IMR-90 (cell line): ENCODE data around the gene SLC22A12.

Experiments used
- BHLHE40 ChIP-seq: fragments of 150-350 bp; IDR thresholded peaks from 2 replicates; pipeline ENCODE4 v1.6.1; 2016; ENCODE audit warnings: mild to moderate bottlenecking, low read depth, low read length
- CEBPB ChIP-seq: IDR thresholded peaks from 2 replicates; pipeline ENCODE4 v1.6.1; 2012; ENCODE audit warnings: low read depth, low read length, improper control_type of control experiment
- CTCF ChIP-seq: conservative IDR thresholded peaks from 2 replicates; pipeline ENCODE4 v1.5.1; 2012; ENCODE audit warnings: mild to moderate bottlenecking, low read depth, low read length, improper control_type of control experiment
- ELK1 ChIP-seq: fragments of 150-350 bp; IDR thresholded peaks from 2 replicates; pipeline ENCODE4 v1.6.1; 2016; ENCODE audit warnings: low read depth, mild to moderate bottlenecking, low read length, moderate library complexity, borderline replicate concordance
- FOS ChIP-seq: fragments of 150-350 bp; IDR thresholded peaks from 2 replicates; pipeline ENCODE4 v1.6.1; 2016; ENCODE audit warnings: low read depth, low read length
- MAFK ChIP-seq: IDR thresholded peaks from 2 replicates; pipeline ENCODE4 v1.6.1; 2012; ENCODE audit warnings: low read depth, low read length, improper control_type of control experiment
- MAZ ChIP-seq: IDR thresholded peaks from 2 replicates; pipeline ENCODE4 v1.6.1; 2012; ENCODE audit warnings: low read depth, mild to moderate bottlenecking, low read length, improper control_type of control experiment, moderate library complexity, borderline replicate concordance
- MXI1 ChIP-seq: IDR thresholded peaks from 2 replicates; pipeline ENCODE4 v1.6.1; 2012; ENCODE audit warnings: low read depth, mild to moderate bottlenecking, low read length, moderate library complexity, borderline replicate concordance
- NFE2L2 ChIP-seq: fragments of 150-350 bp; IDR thresholded peaks from 2 replicates; pipeline ENCODE4 v1.6.1; 2016; ENCODE audit warnings: low read depth, mild to moderate bottlenecking, low read length
- POLR2A ChIP-seq: IDR thresholded peaks from 2 replicates; pipeline ENCODE4 v1.6.1; 2012; ENCODE audit warnings: mild to moderate bottlenecking, low read depth, low read length
- RAD21 ChIP-seq: IDR thresholded peaks from 2 replicates; pipeline ENCODE4 v1.6.1; 2012; ENCODE audit warnings: low read length, improper control_type of control experiment
- RFX5 ChIP-seq: IDR thresholded peaks from 2 replicates; pipeline ENCODE4 v1.8.0; 2012; ENCODE audit warnings: low read depth, mild to moderate bottlenecking, low read length, moderate library complexity
- SMC3 ChIP-seq: fragments of 150-350 bp; IDR thresholded peaks from 2 replicates; pipeline ENCODE4 v1.6.1; 2016; ENCODE audit warnings: low read depth, mild to moderate bottlenecking, antibody characterized with exemption, low read length, moderate library complexity
- USF2 ChIP-seq: fragments of 150-350 bp; IDR thresholded peaks from 2 replicates; pipeline ENCODE4 v1.6.1; 2017; ENCODE audit warnings: mild to moderate bottlenecking, antibody characterized with exemption, low read length, low read depth

- TF ChIP-seq POLR2A (no peak), RAD21 (no peak), CTCF (no peak), CEBPB (no peak), SMC3 (no peak), MXI1 (no peak), RFX5 (no peak), USF2 (no peak), FOS (no peak), BHLHE40 (no peak), ELK1 (no peak), MAFK (no peak), NFE2L2 (no peak), MAZ (no peak)
These were observed 18.5 kb downstream of the SLC22A12 start for GRCh38 chr11:64609436-64610047.
